Stimulated activated CD4-positive, alpha-beta T cell treated with anti-CD3 and anti-CD28 coated beads, Interleukin-4, amount 100 ng/mL, for 24 hours (primary cell): Measurements from ENCODE around the gene SPRR4.
"Not testable (repeated sequence)": the region's sequence is repeated elsewhere in the genome, so short reads cannot be mapped to it uniquely, and the experiment has no call there.

ENCODE experiments used
- DNase-seq: peaks from one replicate; pipeline ENCODE4 v3.0.0-alpha.2; 2020

The SPRR4 gene

GRCh38 chr1:152968248-152968647 is 2.2 kb upstream of the SPRR4 start:
- no peak for DNase-seq

- DNase-seq, result no peak
Measured at GRCh38 chr1:152969036-152969435, 1.4 kb upstream of the SPRR4 start.

GRCh38 chr1:152972196-152972886 is 1.9 kb downstream of the SPRR4 start:
- DNase-seq, result no peak

- no peak for DNase-seq
Measured at GRCh38 chr1:152976688-152977087, 6.2 kb downstream of the SPRR4 start.

GRCh38 chr1:152977614-152978013 is 7.2 kb downstream of the SPRR4 start:
- no peak for DNase-seq

GRCh38 chr1:152980676-152981075 is 10.2 kb downstream of the SPRR4 start:
- no peak for DNase-seq

GRCh38 chr1:152981146-152981871 is 10.9 kb downstream of the SPRR4 start:
- DNase-seq, result no peak

- DNase-seq, result no peak
Measured at GRCh38 chr1:152982076-152982475, 11.6 kb downstream of the SPRR4 start.

GRCh38 chr1:152983234-152983633 is 12.8 kb downstream of the SPRR4 start:
- DNase-seq, result no peak

- DNase-seq, result no peak
Measured at GRCh38 chr1:152983743-152984142, 13.3 kb downstream of the SPRR4 start, which contains the start of gene SPRR1A. Gene SPRR1A, plus strand, starts transcription at chr1:152984081. Its CDS starts 1,150 bp downstream, at chr1:152985231.

- no peak for DNase-seq
Measured at GRCh38 chr1:152986578-152986977, 16.1 kb downstream of the SPRR4 start.

GRCh38 chr1:152993186-152993585 is 22.7 kb downstream of the SPRR4 start:
- no peak for DNase-seq

GRCh38 chr1:152995842-152996241 is 25.4 kb downstream of the SPRR4 start:
- no peak for DNase-seq

- no peak for DNase-seq
Measured at GRCh38 chr1:152996633-152997400, 26.4 kb downstream of the SPRR4 start.

GRCh38 chr1:152997901-152998300 is 27.5 kb downstream of the SPRR4 start:
- DNase-seq, result no peak

- no peak for DNase-seq
Measured at GRCh38 chr1:152998476-152998875, 28.0 kb downstream of the SPRR4 start.

- DNase-seq, result no peak
Measured at GRCh38 chr1:152999818-153000217, 29.4 kb downstream of the SPRR4 start.

- no peak for DNase-seq
Measured at GRCh38 chr1:153000294-153000693, 29.8 kb downstream of the SPRR4 start.

GRCh38 chr1:153001382-153001781 is 30.9 kb downstream of the SPRR4 start, which contains the start of gene SPRR3:
Gene SPRR3, plus strand, starts transcription at chr1:153001749. Its CDS starts 1,272 bp downstream, at chr1:153003021.
- DNase-seq, result no peak

GRCh38 chr1:153011235-153011758 is 40.8 kb downstream of the SPRR4 start:
- not testable (repeated sequence) for DNase-seq

GRCh38 chr1:153021829-153022228 is 51.4 kb downstream of the SPRR4 start:
- DNase-seq, result not testable (repeated sequence)
